ENCODE measurements around the gene MMP2.

Gene MMP2

GRCh38 chr16:55489956-55490265, 10.9 kb downstream of the MMP2 start:
- Histone ChIP-seq H3K36me3 (ENCODE audit: low read length) (no peaks in the 10 kb centered on the region), H3K4me3 (ENCODE audit: insufficient read depth, low read length, poor library complexity, severe bottlenecking) (no peak overlapping the region), H3K27me3 (ENCODE audit: low read length) (no peaks in the 10 kb centered on the region), H3K4me2 (ENCODE audit: low read depth, low read length, poor library complexity, severe bottlenecking) (no peak overlapping the region), H3F3A (ENCODE audit: insufficient read depth) (no peaks in the 10 kb centered on the region), H3K9me3 (ENCODE audit: insufficient read depth, low read length) (no peaks in the 10 kb centered on the region), H3K9me2 (replicated peaks; ENCODE audit: insufficient read depth, low read length) (no peaks in the 10 kb centered on the region), H2AFZ (ENCODE audit: low read depth, low read length, severe bottlenecking) (no peak overlapping the region), H3K79me2 (ENCODE audit: insufficient read depth, low read length) (no peaks in the 10 kb centered on the region), H3K9ac (ENCODE audit: low read length) (no peak overlapping the region), H3K27ac (ENCODE audit: low read depth, low read length) (no peak overlapping the region), H4K20me1 (ENCODE audit: low read depth, low read length) (no peaks in the 10 kb centered on the region)
- TF ChIP-seq EZH2phosphoT487 (conservative IDR thresholded peaks at IDR 0.05; ENCODE audit: low read length) = no peak
- TF ChIP-seq CTCF (IDR thresholded peaks at IDR 0.05; ENCODE audit: insufficient read depth, low read length, poor library complexity, severe bottlenecking) = no peak

- no peaks in the 10 kb centered on the region for H3F3A ChIP-seq (ENCODE audit: insufficient read depth)
- no peak overlapping the region for H3K4me2 ChIP-seq (ENCODE audit: low read depth, low read length, poor library complexity, severe bottlenecking)
- TF ChIP-seq EZH2phosphoT487 (conservative IDR thresholded peaks at IDR 0.05; ENCODE audit: low read length) (no peak), CTCF (IDR thresholded peaks at IDR 0.05; ENCODE audit: insufficient read depth, low read length, poor library complexity, severe bottlenecking) (no peak)
- no peak overlapping the region for H3K4me3 ChIP-seq (ENCODE audit: insufficient read depth, low read length, poor library complexity, severe bottlenecking)
- H3K9me3 ChIP-seq (ENCODE audit: insufficient read depth, low read length) = no peaks in the 10 kb centered on the region
- no peaks in the 10 kb centered on the region for H3K9me2 ChIP-seq (replicated peaks; ENCODE audit: insufficient read depth, low read length)
- no peak overlapping the region for H2AFZ ChIP-seq (ENCODE audit: low read depth, low read length, severe bottlenecking)
- no peaks in the 10 kb centered on the region for H3K27me3 ChIP-seq (ENCODE audit: low read length)
- H4K20me1 ChIP-seq (ENCODE audit: low read depth, low read length) = no peaks in the 10 kb centered on the region
- H3K9ac ChIP-seq (ENCODE audit: low read length) = no peak overlapping the region
- no peaks in the 10 kb centered on the region for H3K79me2 ChIP-seq (ENCODE audit: insufficient read depth, low read length)
- H3K27ac ChIP-seq (ENCODE audit: low read depth, low read length) = no peak overlapping the region
- no peaks in the 10 kb centered on the region for H3K36me3 ChIP-seq (ENCODE audit: low read length)
These were observed 11.3 kb downstream of the MMP2 start for GRCh38 chr16:55490301-55490700.

GRCh38 chr16:55491691-55492090, 12.7 kb downstream of the MMP2 start:
- Histone ChIP-seq H3K27me3 (ENCODE audit: low read length) (no peaks in the 10 kb centered on the region), H3K9me3 (ENCODE audit: insufficient read depth, low read length) (no peaks in the 10 kb centered on the region), H3K4me3 (ENCODE audit: insufficient read depth, low read length, poor library complexity, severe bottlenecking) (no peak overlapping the region), H3K9me2 (replicated peaks; ENCODE audit: insufficient read depth, low read length) (no peaks in the 10 kb centered on the region), H3K27ac (ENCODE audit: low read depth, low read length) (no peak overlapping the region), H3K9ac (ENCODE audit: low read length) (no peak overlapping the region), H2AFZ (ENCODE audit: low read depth, low read length, severe bottlenecking) (no peak overlapping the region), H3K4me2 (ENCODE audit: low read depth, low read length, poor library complexity, severe bottlenecking) (no peak overlapping the region), H3K79me2 (ENCODE audit: insufficient read depth, low read length) (no peaks in the 10 kb centered on the region), H3K36me3 (ENCODE audit: low read length) (no peaks in the 10 kb centered on the region), H3F3A (ENCODE audit: insufficient read depth) (no peaks in the 10 kb centered on the region), H4K20me1 (ENCODE audit: low read depth, low read length) (no peaks in the 10 kb centered on the region)
- no peak for TF ChIP-seq EZH2phosphoT487 (conservative IDR thresholded peaks at IDR 0.05; ENCODE audit: low read length)
- no peak for TF ChIP-seq CTCF (IDR thresholded peaks at IDR 0.05; ENCODE audit: insufficient read depth, low read length, poor library complexity, severe bottlenecking)
